ENCODE measurements around the gene C16orf87. TPM values are rescaled to one million over a fixed set of nuclear protein-coding genes. Genes with fewer than 3 reads are reported as not detected.
A peak's percentile ranks its signal among the peaks of the same experiment; 100 is the strongest.

Gene C16orf87
- total RNA-seq, 1 experiment from 2014 or later, result 7.8 TPM

GRCh38 chr16:46843898-46844642 is 13.1 kb upstream of the C16orf87 start:
- H3K79me2 ChIP-seq (ENCODE audit: low read depth), result no peaks in the 10 kb centered on the region
- H3K9me2 ChIP-seq (ENCODE audit: insufficient read depth), result no peaks in the 10 kb centered on the region
- no peaks in the 10 kb centered on the region for H3K4me1 ChIP-seq (replicated peaks; ENCODE audit: insufficient read depth)
- no peaks in the 10 kb centered on the region for H4K20me1 ChIP-seq (ENCODE audit: insufficient read depth)
- no peak overlapping the region for H3K4me3 ChIP-seq
- DNase-seq, result no peak
- no peak overlapping the region for H2AFZ ChIP-seq
- BruUV-seq (replicated peaks), result no TSS peak
- H3F3A ChIP-seq (ENCODE audit: insufficient read depth, low read depth), result peaks cover 3% of the 10 kb centered on the region; the same call in 1 of the 2 replicates
- no peak overlapping the region for H3K4me2 ChIP-seq
- no peak overlapping the region for H3K27ac ChIP-seq
- ChIA-PET POLR2A (ENCODE audit: unreplicated experiment) (no interaction called here), CTCF (no interaction called here)
- TF ChIP-seq EZH2 (IDR thresholded peaks at IDR 0.05; ENCODE audit: low read depth), result no peak
- no peak for TF ChIP-seq CTCF (conservative IDR thresholded peaks at IDR 0.05)
- H3K27me3 ChIP-seq (ENCODE audit: insufficient read depth, low read depth), result no peaks in the 10 kb centered on the region
- intact Hi-C loops (cut with micrococcal nuclease; ENCODE audit: unreplicated experiment), result no loop called here
- no peaks in the 10 kb centered on the region for H3K9me3 ChIP-seq (ENCODE audit: insufficient read depth, low read depth)
- no peaks in the 10 kb centered on the region for H3K36me3 ChIP-seq (ENCODE audit: low read depth)

DNA sequence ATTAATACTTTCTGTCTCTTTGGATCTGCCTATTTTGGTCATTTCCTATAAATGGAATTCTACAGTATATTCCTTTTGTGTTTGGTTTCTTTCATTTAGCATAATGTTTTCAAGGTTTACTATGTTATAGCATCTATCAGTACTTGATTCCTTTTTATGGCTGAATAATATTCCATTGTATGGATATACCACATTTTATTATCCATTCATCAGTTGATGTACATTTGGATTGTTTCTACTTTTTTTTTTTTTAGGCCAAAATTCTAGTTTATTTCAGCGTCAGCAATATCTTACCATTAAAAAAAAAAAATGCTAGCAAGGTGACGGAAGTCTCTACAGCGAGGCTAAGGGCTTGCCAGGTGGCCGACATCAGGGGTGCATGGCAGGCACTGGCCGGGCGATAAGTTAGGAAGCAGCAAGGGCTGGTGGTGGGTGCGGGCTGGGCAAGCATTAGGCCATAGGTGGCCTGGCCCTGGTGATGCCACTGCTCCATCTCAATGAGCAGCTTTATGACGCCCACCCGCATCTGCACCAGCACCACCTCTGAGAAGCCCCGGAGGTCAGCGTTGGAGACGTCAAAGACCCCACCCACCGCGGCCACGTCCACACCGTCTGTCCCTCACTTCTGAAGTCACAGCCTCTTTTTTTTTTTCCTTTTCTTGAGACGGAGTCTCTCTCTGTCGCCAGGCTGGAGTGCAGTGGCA is 11.4 kb upstream of the C16orf87 start:
- Histone ChIP-seq H3K36me3 (ENCODE audit: low read depth) (no peaks in the 10 kb centered on the region), H3K4me1 (replicated peaks; ENCODE audit: insufficient read depth) (no peaks in the 10 kb centered on the region), H3K27ac (no peak overlapping the region), H3K79me2 (ENCODE audit: low read depth) (no peaks in the 10 kb centered on the region), H3K9me2 (ENCODE audit: insufficient read depth) (no peaks in the 10 kb centered on the region), H3K4me3 (no peak overlapping the region), H3K4me2 (no peak overlapping the region), H3F3A (ENCODE audit: insufficient read depth, low read depth) (peaks cover 1% of the 10 kb centered on the region; the same call in 1 of the 2 replicates), H3K9me3 (ENCODE audit: insufficient read depth, low read depth) (no peaks in the 10 kb centered on the region), H4K20me1 (ENCODE audit: insufficient read depth) (no peaks in the 10 kb centered on the region), H3K27me3 (ENCODE audit: insufficient read depth, low read depth) (no peaks in the 10 kb centered on the region), H2AFZ (no peak overlapping the region)
- no peak for DNase-seq
- POLR2A ChIA-PET (ENCODE audit: unreplicated experiment), result no interaction called here
- intact Hi-C loops (cut with micrococcal nuclease; ENCODE audit: unreplicated experiment), result no loop called here
- no TSS peak for BruUV-seq (replicated peaks)
- TF ChIP-seq EZH2 (IDR thresholded peaks at IDR 0.05; ENCODE audit: low read depth) (no peak), CTCF (conservative IDR thresholded peaks at IDR 0.05) (no peak)
- CTCF ChIA-PET, result no interaction called here

DNA sequence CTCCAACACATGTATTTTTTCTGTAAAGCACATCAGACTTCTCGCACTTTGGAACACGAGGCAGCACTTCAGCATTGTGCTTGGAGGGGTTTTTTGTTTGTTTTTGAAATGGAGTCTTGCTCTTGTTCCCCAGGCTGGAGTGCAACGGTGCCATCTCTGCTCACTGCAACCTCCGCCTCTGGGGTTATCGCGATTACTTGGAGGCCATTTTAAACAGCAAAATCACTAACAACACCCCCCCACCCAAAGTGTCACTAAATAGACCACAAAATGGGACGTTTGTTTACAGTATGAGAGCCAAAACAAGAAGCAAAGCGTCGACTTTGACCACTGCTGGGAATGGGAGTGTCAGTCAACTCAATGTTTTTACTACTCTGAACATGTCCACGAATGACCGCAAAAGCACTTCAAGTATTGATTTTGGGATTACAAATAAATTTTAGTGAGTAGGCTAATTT is 9.0 kb upstream of the C16orf87 start:
- Histone ChIP-seq H3K9me2 (ENCODE audit: insufficient read depth) (no peaks in the 10 kb centered on the region), H3K9me3 (ENCODE audit: insufficient read depth, low read depth) (no peaks in the 10 kb centered on the region), H3K4me1 (replicated peaks; ENCODE audit: insufficient read depth) (no peaks in the 10 kb centered on the region), H3K27ac (no peak overlapping the region), H2AFZ (peak overlapping the region; percentile 62; the same call in 1 of the 2 replicates), H3K36me3 (ENCODE audit: low read depth) (no peaks in the 10 kb centered on the region), H3K79me2 (ENCODE audit: low read depth) (no peaks in the 10 kb centered on the region), H3K27me3 (ENCODE audit: insufficient read depth, low read depth) (no peaks in the 10 kb centered on the region), H3F3A (ENCODE audit: insufficient read depth, low read depth) (no peaks in the 10 kb centered on the region), H3K4me2 (no peak overlapping the region), H4K20me1 (ENCODE audit: insufficient read depth) (no peaks in the 10 kb centered on the region), H3K4me3 (no peak overlapping the region)
- TF ChIP-seq EZH2 (IDR thresholded peaks at IDR 0.05; ENCODE audit: low read depth), result no peak
- TF ChIP-seq CTCF (conservative IDR thresholded peaks at IDR 0.05), result no peak
- ChIA-PET POLR2A (ENCODE audit: unreplicated experiment) (no interaction called here), CTCF (no interaction called here)
- no peak for DNase-seq
- BruUV-seq (replicated peaks), result no TSS peak
- intact Hi-C loops (cut with micrococcal nuclease; ENCODE audit: unreplicated experiment), result no loop called here

Data from PC-9 (cell line).